Stimulated activated CD4-positive, alpha-beta T cell treated with anti-CD3 and anti-CD28 coated beads, Interleukin-15, amount 100 ng/mL, for 1 hour (primary cell): ENCODE results near the gene CNR1.

Source experiments
- DNase-seq, 2 donors: peaks; one replicate each; pipeline ENCODE4 v3.0.0-alpha.2; 2020; ENCODE audit warnings: low read depth in 1 of 2, low spot score in 1 of 2

CNR1 gene

GRCh38 chr6:88144637-88145297 is 21.4 kb downstream of the CNR1 start:
- DNase-seq = no peak

- no peak for DNase-seq
Observed at GRCh38 chr6:88143421-88144157, 22.6 kb downstream of the CNR1 start.

- no peak for DNase-seq
Observed at GRCh38 chr6:88142297-88142668, 23.9 kb downstream of the CNR1 start.

- no peak for DNase-seq
Observed at GRCh38 chr6:88141561-88142296, 24.4 kb downstream of the CNR1 start.

GRCh38 chr6:88137915-88138314 is 28.2 kb downstream of the CNR1 start:
- DNase-seq = no peak

GRCh38 chr6:88135578-88136114 is 30.5 kb downstream of the CNR1 start:
- no peak for DNase-seq

- DNase-seq = no peak
Observed at GRCh38 chr6:88134575-88134974, 31.6 kb downstream of the CNR1 start.

GRCh38 chr6:88133718-88134117 is 32.4 kb downstream of the CNR1 start:
- no peak for DNase-seq

- no peak for DNase-seq
Observed at GRCh38 chr6:88124925-88125557, 41.1 kb downstream of the CNR1 start.

- no peak for DNase-seq
Observed at GRCh38 chr6:88120635-88121034, 45.5 kb downstream of the CNR1 start.

GRCh38 chr6:88119769-88120168 is 46.4 kb downstream of the CNR1 start:
- no peak for DNase-seq

GRCh38 chr6:88116276-88116675 is 49.9 kb downstream of the CNR1 start:
- no peak for DNase-seq

GRCh38 chr6:88115307-88115706 is 50.8 kb downstream of the CNR1 start:
- no peak for DNase-seq

- DNase-seq = no peak
Observed at GRCh38 chr6:88114838-88115237, 51.3 kb downstream of the CNR1 start.

GRCh38 chr6:88111991-88112390 is 54.2 kb downstream of the CNR1 start:
- no peak for DNase-seq

GRCh38 chr6:88107241-88107640 is 58.9 kb downstream of the CNR1 start:
- DNase-seq = no peak

- DNase-seq = no peak
Observed at GRCh38 chr6:88105741-88106340, 60.3 kb downstream of the CNR1 start.
